Smooth muscle cell of trachea (primary cell): ENCODE data around the gene TMEM178A. TPM values are rescaled to one million over a fixed set of nuclear protein-coding genes. Genes with fewer than 3 reads are reported as not detected.

Source experiments
- total RNA-seq: library from RNA; depleted of rRNA; stranded (reverse); fragments of >200 nt; gene quantifications from 2 replicates; pipeline ENCODE4 v1.2.1, GENCODE V29; 2014

The TMEM178A gene
- total RNA-seq, result 1.0 and 1.3 TPM in 2 replicates

DNA sequence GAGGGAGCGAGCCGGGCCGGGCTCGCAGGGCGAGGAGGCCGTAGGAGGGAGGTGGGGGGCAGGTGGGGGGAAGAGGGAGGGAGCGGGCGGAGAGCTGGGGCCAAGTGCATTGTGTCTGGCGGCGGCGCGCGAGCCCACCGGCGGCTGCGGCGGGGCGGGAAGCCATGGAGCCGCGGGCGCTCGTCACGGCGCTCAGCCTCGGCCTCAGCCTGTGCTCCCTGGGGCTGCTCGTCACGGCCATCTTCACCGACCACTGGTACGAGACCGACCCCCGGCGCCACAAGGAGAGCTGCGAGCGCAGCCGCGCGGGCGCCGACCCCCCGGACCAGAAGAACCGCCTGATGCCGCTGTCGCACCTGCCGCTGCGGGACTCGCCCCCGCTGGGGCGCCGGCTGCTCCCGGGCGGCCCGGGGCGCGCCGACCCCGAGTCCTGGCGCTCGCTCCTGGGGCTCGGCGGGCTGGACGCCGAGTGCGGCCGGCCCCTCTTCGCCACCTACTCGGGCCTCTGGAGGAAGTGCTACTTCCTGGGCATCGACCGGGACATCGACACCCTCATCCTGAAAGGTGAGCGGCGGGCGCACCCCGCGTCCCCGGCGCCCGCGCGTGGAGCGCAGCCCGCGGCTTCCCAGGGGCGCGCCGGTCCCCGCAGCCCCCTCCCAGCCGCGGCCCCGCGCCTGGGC is at the start of gene TMEM178A:
Gene TMEM178A, plus strand, starts transcription at position 107 of the 680 bp plus-strand sequence. Its CDS starts 58 bp downstream, at position 165.

Other genes with a start within 250 kb of the TMEM178A start
- gene MAP4K3, start 228.6 kb upstream of the TMEM178A start, total RNA-seq, result 36.9 and 58.0 TPM in 2 replicates
- 9.3 and 9.9 TPM in 2 replicates for gene THUMPD2, start 113.3 kb downstream of the TMEM178A start, total RNA-seq